Stimulated activated CD8-positive, alpha-beta memory T cell treated with anti-CD3 and anti-CD28 coated beads, Interleukin-12 subunit alpha, Interleukin-12 subunit beta, amount 100 ng/mL, for 1 hour (primary cell): ENCODE data around the gene TAS2R41.
"Not testable (repeated sequence)": the region's sequence is repeated elsewhere in the genome, so short reads cannot be mapped to it uniquely, and the experiment has no call there.

Source experiments
- DNase-seq: peaks from one replicate; pipeline ENCODE4 v3.0.0-alpha.2; 2020; ENCODE audit warnings: low read depth

The TAS2R41 gene

DNA sequence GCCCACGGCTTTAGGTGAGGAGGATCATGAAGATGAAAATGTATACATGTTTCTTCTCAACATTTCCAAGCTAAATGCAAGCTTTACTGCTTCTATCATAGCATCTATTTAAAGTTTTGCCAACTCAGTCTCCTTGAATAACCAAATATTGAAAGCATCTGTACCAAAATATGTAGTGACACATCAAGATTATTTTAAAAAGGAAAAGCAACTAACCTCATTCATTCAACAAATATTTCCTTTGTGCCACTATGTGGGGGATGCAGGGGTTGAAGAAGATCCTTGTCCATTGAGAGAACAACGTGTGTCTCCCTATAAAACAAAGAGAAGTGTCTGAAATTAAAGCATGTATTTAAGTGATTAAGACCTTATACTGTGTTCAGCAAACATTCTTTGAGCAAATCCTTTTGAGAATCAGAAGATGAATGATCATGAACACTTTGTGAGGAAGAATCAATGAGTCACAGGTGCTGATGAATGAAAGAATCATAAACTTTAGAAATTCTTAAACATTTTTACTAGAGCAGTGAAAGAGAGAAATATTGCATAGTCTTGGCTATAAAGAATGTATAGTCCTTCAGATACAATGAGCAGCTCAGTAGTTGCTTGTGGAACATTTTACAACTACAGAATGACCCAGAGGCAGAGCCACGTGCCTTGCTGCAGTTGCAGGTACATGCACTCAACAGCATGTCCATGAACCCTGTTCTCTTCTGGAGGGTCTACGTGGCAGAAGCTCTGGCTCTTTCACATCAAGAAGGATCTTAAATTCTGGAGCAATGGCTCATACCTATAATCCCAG lies 20.5 kb upstream of the TAS2R41 start:
- no peak for DNase-seq

DNA sequence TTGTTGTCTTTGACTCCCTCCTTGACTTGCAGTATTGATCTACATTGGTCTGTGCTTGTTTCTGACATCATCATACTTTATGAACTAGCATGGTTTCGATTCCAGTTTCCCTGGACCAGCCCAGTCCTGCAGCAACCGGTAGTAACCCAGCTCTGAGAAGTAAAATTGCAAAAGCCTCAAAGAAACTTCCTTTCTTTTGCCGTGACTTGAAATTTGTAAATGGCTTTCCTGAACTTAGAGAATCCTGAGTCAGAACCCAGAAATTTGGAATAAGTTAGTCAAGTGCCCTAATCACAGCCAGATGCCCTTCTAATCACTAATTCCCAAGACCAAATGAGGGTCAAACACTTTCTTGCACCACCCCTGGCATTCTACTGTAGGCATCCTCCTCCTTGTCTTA lies 19.4 kb upstream of the TAS2R41 start:
- DNase-seq = no peak

GRCh38 chr7:143458681-143459080 lies 19.0 kb upstream of the TAS2R41 start:
- no peak for DNase-seq

DNA sequence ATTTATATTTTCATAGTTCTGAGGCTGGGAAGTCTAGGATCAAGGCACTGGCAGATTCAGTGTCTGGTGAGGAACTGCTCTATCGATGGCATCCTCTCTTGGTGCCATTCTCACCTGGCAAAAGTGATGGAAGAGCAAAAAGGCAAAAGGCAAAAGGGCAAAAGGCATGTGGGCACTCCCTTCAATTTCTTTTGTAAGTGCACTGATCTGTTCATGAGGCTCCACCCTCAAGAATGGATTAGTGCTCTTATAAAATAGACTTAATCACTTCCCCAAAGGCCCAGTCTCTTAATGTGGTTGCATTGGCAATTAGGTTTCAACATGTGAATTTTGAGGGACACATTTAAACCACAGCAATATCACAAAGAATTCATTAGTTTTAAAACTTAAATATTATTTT lies 18.3 kb upstream of the TAS2R41 start:
- no peak for DNase-seq

DNA sequence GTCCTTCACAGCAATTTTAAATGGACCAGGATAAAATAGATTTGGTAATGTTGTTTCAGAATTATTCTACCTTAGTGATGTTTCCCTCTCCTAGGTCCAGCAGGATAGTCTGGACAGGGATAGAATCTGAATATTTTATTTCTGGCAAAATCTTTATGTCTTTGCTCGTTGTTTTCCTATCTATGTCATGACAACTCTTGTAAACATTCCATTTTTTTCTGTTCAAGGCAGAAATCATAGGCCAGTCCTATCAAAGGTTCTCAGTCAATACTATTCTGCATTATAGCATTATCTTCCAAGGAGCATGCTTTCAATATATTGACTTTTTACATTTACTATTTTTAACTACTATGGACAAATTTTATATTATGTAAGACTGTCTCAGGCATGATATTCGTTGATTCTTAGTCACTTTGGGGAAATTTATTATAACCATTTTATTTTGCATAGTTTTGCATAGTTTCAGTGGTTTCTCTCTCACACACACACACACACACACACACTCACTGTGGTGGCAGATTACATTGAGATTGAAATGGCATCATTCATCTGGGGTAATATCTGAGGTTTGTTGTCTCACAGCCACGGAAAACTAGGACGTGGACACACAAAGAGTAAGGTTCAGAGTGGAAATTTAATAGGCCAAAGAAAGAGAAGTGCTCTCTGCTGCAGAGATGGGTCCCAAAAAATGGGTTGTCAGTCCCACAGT lies 17.2 kb upstream of the TAS2R41 start:
- no peak for DNase-seq

- no peak for DNase-seq
These were observed 15.6 kb upstream of the TAS2R41 start for GRCh38 chr7:143462045-143462444.

DNA sequence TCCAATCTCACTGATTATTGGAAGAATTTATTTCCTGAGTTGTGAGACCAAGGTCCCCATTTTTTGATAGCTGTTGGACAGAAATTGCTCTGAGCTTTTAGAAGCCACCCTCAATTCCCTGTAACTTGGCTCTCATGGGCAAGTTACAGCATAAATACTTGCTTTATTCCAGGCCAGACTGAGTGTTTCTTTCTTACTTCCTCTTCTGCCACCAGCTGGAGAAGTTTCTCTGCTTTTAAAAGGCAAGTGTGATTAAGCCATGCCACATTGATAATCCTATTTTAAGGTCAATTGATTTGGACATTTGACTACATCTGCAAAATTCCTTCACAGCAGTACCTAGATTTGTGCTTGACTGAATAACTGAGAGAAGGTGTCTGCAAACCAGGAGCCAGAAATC lies 14.1 kb upstream of the TAS2R41 start:
- DNase-seq = no peak

DNA sequence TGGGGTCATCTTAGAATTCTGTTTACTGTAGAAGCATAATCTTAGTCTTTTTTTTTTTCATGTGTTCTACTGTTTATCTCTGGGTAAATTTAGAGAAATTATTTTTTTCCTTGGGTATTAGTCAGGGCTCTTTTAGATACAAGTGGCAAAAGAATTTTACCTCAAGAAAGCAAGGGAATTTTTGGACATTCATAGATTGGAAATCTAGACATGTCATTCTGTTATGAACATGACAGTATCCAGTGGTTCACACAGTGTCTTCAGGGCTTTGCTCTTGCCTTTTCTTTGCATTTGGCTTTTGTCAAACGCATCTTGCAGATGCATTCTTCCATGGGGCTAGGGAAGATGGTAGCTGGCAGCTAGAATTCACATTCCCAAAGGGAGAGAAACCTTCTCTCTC lies 13.7 kb upstream of the TAS2R41 start:
- DNase-seq = no peak

DNA sequence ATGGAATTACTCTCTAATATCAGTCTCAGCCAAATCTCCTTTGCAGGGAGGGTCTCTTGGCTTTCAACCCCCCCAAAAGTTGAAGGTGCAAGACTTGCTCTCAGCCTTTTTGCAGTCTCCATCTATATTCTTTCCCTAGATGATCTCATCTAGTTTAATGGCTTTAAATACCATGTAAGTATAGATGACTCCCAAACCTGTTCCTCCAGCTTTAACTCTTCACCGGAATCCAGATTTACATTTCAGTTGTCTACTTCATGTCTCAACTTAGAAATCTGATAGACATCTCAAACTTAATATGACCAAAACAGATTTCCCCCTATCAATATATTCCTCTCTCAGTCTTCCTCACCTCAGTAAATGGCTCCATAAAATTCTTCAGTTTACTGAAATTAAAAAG lies 9.9 kb upstream of the TAS2R41 start:
- no peak for DNase-seq

- DNase-seq = not testable (repeated sequence)
These were observed 5.5 kb upstream of the TAS2R41 start for GRCh38 chr7:143472071-143472689.

- DNase-seq = no peak
These were observed 1.5 kb downstream of the TAS2R41 start for GRCh38 chr7:143479055-143479766.

DNA sequence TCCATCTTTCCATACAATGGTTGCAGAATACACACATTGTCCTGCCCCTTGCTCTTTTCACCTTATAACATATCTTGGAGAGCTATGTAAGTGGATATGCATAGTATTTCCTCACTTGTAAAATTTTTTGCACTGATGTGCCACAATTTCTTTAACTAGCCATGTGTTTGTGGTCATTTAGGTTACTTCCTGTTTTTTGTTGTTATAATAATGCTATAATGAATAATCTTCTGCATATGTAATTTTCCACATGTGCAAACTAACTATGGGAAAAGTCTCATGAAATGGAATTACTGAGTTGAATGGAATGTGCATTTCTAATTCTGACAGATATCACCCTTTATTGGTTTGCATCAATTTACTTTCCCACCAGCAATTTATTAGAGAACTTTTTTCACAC lies 2.8 kb downstream of the TAS2R41 start:
- no peak for DNase-seq

GRCh38 chr7:143484119-143484518 lies 6.4 kb downstream of the TAS2R41 start:
- DNase-seq = no peak

DNA sequence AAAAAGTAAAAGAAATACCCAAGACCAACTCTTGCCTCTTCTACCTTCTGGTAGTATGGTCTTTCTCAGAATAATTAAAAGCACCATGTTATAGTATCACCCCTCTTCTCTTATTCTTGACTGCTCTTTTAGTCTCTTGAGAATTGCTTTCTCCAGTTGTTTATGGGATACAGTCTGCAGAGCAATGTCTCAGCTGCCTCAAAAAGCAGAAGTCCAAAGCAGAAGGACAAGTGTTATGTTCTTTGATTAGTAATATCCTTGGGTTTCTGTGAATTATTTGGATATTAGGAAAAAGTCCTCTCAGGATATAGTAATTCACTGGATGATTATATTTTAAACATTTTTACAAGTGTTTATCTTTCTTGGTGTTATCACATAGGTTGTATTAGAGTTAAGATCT lies 7.4 kb downstream of the TAS2R41 start:
- DNase-seq = no peak

DNA sequence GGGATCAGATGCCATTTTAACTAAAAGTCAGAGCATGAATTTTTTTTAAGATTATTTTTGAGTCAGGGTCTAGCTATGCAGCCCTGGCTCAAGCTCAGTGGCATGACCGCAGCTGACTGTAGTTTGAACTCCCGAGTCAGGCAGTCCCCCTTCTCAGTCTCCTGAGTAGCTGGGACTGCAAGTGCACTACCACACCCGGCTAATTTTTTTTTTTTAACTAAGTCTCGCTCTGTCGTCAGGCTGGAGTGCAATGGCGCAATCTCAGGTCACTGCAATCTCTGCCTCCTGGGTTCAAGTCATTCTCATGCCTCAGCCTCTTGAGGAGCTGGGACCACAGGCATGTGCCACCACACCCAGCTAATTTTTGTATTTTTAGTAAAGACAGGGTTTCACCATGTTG lies 7.8 kb downstream of the TAS2R41 start:
- DNase-seq = no peak

DNA sequence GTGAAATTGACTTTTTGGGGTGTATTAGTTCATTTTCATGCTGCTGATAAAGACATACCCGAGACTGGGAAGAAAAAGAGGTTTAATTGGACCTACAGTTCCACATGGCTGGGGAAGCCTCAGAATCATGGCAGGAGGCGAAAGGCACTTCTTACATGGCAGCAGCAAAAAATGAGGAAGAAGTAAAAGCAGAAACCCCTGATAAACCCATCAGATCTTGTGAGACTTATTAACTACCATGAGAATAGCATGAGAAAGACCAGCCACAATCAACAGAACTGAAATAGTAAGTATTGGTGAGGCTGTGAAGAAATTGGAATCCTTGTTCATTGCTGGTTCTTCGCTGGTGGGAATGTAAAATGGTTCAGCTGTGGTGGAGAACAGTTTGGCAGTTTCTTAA lies 8.6 kb downstream of the TAS2R41 start:
- DNase-seq = not testable (repeated sequence)

- DNase-seq = no peak
These were observed 9.4 kb downstream of the TAS2R41 start for GRCh38 chr7:143487061-143487460.

GRCh38 chr7:143487566-143487965 lies 9.9 kb downstream of the TAS2R41 start:
- no peak for DNase-seq

GRCh38 chr7:143490717-143491306 lies 13.1 kb downstream of the TAS2R41 start:
- DNase-seq = no peak

GRCh38 chr7:143492043-143492471 lies 14.4 kb downstream of the TAS2R41 start:
- DNase-seq = no peak

DNA sequence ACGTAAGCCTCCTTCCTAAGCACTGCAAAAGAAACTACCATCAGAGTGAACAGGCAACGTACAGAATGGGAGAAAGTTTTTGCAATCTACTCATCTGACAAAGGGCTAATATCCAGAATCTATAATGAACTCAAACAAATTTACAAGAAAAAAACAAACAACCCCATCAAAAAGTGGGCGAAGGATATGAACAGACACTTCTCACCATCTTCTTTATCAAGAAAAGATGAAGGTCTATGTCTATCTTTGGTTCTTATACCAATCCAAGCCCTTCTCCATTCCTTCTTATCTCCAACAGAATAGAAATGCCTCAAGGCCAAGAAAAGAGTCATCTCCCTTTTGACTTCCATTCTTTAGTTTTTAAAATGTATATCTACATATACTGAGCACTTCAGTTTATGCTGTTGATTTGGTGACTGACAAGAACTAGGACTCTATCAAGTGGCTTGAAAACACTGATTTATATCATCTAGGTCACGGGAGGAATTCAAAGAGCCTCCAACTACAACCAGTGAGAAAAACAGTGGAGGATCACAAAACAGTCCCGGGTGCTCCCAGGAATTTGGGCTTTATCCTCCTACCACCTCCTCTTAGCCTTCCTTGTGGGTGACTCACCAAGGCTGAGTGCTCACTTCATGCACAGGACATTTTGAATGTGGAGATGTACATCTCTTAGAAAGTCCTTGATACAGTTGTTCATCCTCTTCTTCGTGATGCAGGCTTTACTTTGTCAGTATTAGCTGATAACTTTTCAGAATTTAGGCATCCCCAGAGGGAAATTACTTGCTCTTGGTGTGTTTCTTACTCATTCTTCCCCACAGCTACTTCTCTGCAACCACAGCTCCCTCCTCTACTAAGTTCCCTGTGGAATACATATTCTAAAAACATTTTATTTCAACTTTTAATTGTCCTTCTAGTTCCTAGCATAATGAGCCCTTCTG lies 15.4 kb downstream of the TAS2R41 start:
- no peak for DNase-seq
